ENCODE measurements around the gene CHRDL2.

The CHRDL2 gene

DNA sequence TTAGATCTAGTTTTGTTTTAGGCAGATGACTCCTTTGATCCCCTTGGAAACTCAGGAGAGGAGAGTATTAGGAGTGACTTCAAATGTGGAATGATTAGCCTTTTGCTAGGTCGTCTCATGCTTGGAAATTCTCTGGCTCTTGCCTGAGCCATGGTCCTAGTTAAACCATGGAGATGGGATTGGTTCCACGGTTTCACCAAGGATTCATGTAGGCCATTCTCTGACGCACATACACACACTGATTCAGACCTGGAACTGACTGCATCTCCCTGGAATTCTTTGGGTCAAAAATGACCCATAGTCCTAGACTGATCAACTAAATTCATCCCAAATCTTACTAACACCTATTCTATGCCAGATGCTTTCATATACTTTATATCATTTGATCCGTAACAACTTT lies 82.3 kb downstream of the CHRDL2 start:
- H2AFZ ChIP-seq (ENCODE audit: low read depth, low read length) = no peak overlapping the region
- H3K9me3 ChIP-seq (ENCODE audit: low read length) = no peaks in the 10 kb centered on the region
- no peaks in the 10 kb centered on the region for H3K27me3 ChIP-seq (ENCODE audit: insufficient read depth, low read length)
- no peaks in the 10 kb centered on the region for H3K4me1 ChIP-seq (ENCODE audit: insufficient read depth, low read length)
- peaks cover 22% of the 10 kb centered on the region for H3K36me3 ChIP-seq (ENCODE audit: insufficient read depth, low read length)
- no peak overlapping the region for H3K4me3 ChIP-seq (ENCODE audit: low read length)

DNA sequence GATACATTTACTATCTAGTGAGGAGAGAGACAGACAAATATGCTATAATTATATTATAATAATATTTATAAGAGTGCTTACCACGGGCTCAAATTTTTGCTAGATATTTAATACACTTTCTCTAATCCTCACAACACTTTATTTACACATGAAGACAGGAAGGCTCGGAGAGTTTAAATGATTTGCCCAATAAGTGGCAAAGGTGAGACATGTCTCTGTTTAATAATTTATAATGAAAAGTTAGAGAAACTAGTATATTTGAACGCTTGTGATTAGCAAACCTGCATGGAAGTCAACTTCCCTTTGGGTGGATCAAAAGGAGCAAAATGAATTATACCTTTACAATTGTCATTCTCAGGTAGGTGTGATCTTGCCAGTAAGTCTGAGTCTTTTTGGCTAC lies 83.4 kb downstream of the CHRDL2 start:
- Histone ChIP-seq H3K4me1 (ENCODE audit: insufficient read depth, low read length) (no peaks in the 10 kb centered on the region), H3K9me3 (ENCODE audit: low read length) (no peaks in the 10 kb centered on the region), H2AFZ (ENCODE audit: low read depth, low read length) (no peak overlapping the region), H3K4me3 (ENCODE audit: low read length) (no peak overlapping the region), H3K36me3 (ENCODE audit: insufficient read depth, low read length) (peaks cover 31% of the 10 kb centered on the region), H3K27me3 (ENCODE audit: insufficient read depth, low read length) (no peaks in the 10 kb centered on the region)

- H3K36me3 ChIP-seq (ENCODE audit: insufficient read depth, low read length) = peaks cover 35% of the 10 kb centered on the region
- H3K4me1 ChIP-seq (ENCODE audit: insufficient read depth, low read length) = no peaks in the 10 kb centered on the region
- H3K27me3 ChIP-seq (ENCODE audit: insufficient read depth, low read length) = no peaks in the 10 kb centered on the region
- no peak overlapping the region for H2AFZ ChIP-seq (ENCODE audit: low read depth, low read length)
- H3K9me3 ChIP-seq (ENCODE audit: low read length) = no peaks in the 10 kb centered on the region
- no peak overlapping the region for H3K4me3 ChIP-seq (ENCODE audit: low read length)
These were observed 83.8 kb downstream of the CHRDL2 start for GRCh38 chr11:74647404-74647803.

DNA sequence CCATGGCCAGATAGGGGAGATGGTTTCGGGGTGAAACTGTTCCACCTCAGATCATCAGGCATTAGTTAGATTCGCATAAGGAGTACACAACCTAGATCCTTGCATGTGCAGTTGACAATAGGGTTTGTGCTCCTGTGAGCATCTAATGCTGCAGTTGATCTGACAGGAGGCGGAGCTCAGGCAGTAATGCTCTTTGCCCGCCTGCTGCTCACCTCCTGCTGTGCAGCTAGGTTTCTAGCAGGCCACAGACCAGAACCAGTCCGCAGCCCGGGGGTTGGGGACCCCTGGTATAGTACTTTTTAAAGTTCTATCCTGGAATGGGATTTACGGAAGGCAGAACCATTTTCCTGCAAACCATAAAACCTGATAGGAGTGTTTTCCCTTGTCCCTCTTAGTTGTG lies 84.3 kb downstream of the CHRDL2 start:
- no peak overlapping the region for H3K4me3 ChIP-seq (ENCODE audit: low read length)
- no peaks in the 10 kb centered on the region for H3K9me3 ChIP-seq (ENCODE audit: low read length)
- no peaks in the 10 kb centered on the region for H3K4me1 ChIP-seq (ENCODE audit: insufficient read depth, low read length)
- no peaks in the 10 kb centered on the region for H3K27me3 ChIP-seq (ENCODE audit: insufficient read depth, low read length)
- no peak overlapping the region for H2AFZ ChIP-seq (ENCODE audit: low read depth, low read length)
- peaks cover 39% of the 10 kb centered on the region for H3K36me3 ChIP-seq (ENCODE audit: insufficient read depth, low read length)
